Vagina (tissue), 2 donors: ENCODE results near the gene HMX3. TPM values are rescaled to one million over a fixed set of nuclear protein-coding genes. Genes with fewer than 3 reads are reported as not detected.

ENCODE experiments used
- DNase-seq, 2 donors: peaks; one replicate each; pipeline ENCODE4 v3.0.0-alpha.2; 2017; ENCODE audit errors: extremely low spot score in 2 of 2
- H3K27ac ChIP-seq: fragments of 200-600 bp; sonication (generic); one replicate; pipeline ENCODE4 v1.5.1; 2019
- H3K27me3 ChIP-seq: fragments of 200-600 bp; sonication (generic); one replicate; pipeline ENCODE4 v1.5.1; 2019
- H3K36me3 ChIP-seq, 2 donors: fragments of 200-600 bp; sonication (generic); one replicate each; pipeline ENCODE4 v1.5.1; 2017 to 2019
- H3K4me1 ChIP-seq: fragments of 200-600 bp; sonication (generic); one replicate; pipeline ENCODE4 v1.5.1; 2019
- H3K4me3 ChIP-seq, 2 donors: fragments of 200-600 bp; sonication (generic); 1 replicate in 1 of 2; 2 replicates in 1 of 2; pipeline ENCODE4 v1.5.1; 2016 to 2019
- H3K9me3 ChIP-seq: fragments of 200-600 bp; sonication (generic); one replicate; pipeline ENCODE4 v1.5.1; 2019
- CTCF ChIP-seq, 3 experiments: fragments of 450-650 bp in 2 of 3; fragments of 200-600 bp in 1 of 3; sonication (generic) in 1 of 3; IDR thresholded peaks; one replicate each; pipeline ENCODE4 v1.5.1; 2017 to 2019; ENCODE audit warnings: antibody characterized with exemption in 3 of 3, mild to moderate bottlenecking in 2 of 3, moderate library complexity in 2 of 3
- POLR2A ChIP-seq, 2 donors: fragments of 450-650 bp; IDR thresholded peaks; one replicate each; pipeline ENCODE4 v1.6.1; 2017; ENCODE audit warnings: antibody characterized with exemption in 2 of 2, mild to moderate bottlenecking in 2 of 2, moderate library complexity in 2 of 2
- POLR2AphosphoS5 ChIP-seq, 2 donors: sonication (generic); formaldehyde crosslinking; IDR thresholded peaks; one replicate each; pipeline ENCODE4 v1.9.0; 2017; ENCODE audit warnings: antibody characterized with exemption in 2 of 2, mild to moderate bottlenecking in 2 of 2, low read depth in 1 of 2; ENCODE audit not compliant: insufficient read depth in 1 of 2
- intact Hi-C: fragments of 100-400 bp; cut with DNase I; formaldehyde crosslinking; loops from one replicate; pipeline ENCODE4 v1.15.1; 2023
- total RNA-seq: library from RNA; depleted of rRNA; stranded (reverse); fragments of >200 nt; gene quantifications from one replicate; pipeline ENCODE4 v1.2.3, GENCODE V29; 2016

HMX3 gene
- total RNA-seq, 1 donor from 2014 or later: not detected

GRCh38 chr10:123158682-123159081 is 22.9 kb downstream of the HMX3 start:
- Histone ChIP-seq H3K4me1 (peaks cover 36% of the 10 kb centered on the region), H3K4me3 (no peak overlapping the region), H3K36me3 (peaks cover 0 to 61% of the 10 kb centered on the region in 2 donors), H3K27ac (no peak overlapping the region), H3K9me3 (no peaks in the 10 kb centered on the region), H3K27me3 (no peaks in the 10 kb centered on the region)
- TF ChIP-seq POLR2A (IDR thresholded peaks at IDR 0.05): no peak
- TF ChIP-seq POLR2AphosphoS5 (IDR thresholded peaks at IDR 0.05; ENCODE audit: insufficient read depth in 1 of 2, low read depth in 1 of 2): no peak
- no peak for TF ChIP-seq CTCF (IDR thresholded peaks at IDR 0.05)
- intact Hi-C loops: no loop called here
- DNase-seq: no peak

- Histone ChIP-seq H3K4me3 (no peak overlapping the region), H3K9me3 (no peaks in the 10 kb centered on the region), H3K36me3 (peaks cover 0 to 74% of the 10 kb centered on the region in 2 donors), H3K27me3 (no peaks in the 10 kb centered on the region), H3K4me1 (peaks cover 28% of the 10 kb centered on the region), H3K27ac (no peak overlapping the region)
- intact Hi-C loops: no loop called here
- TF ChIP-seq CTCF (IDR thresholded peaks at IDR 0.05): no peak
- TF ChIP-seq POLR2AphosphoS5 (IDR thresholded peaks at IDR 0.05; ENCODE audit: insufficient read depth in 1 of 2, low read depth in 1 of 2): no peak
- TF ChIP-seq POLR2A (IDR thresholded peaks at IDR 0.05): no peak
- no peak for DNase-seq
Observed at GRCh38 chr10:123160311-123160980, 24.7 kb downstream of the HMX3 start.

GRCh38 chr10:123164319-123164718 is 28.5 kb downstream of the HMX3 start:
- no peak for DNase-seq
- H3K4me1 ChIP-seq: no peaks in the 10 kb centered on the region
- no peak overlapping the region for H3K4me3 ChIP-seq
- H3K27ac ChIP-seq: no peak overlapping the region
- no peaks in the 10 kb centered on the region for H3K27me3 ChIP-seq
- H3K36me3 ChIP-seq: peaks cover 0 to 64% of the 10 kb centered on the region in 2 donors
- no peak for TF ChIP-seq POLR2A (IDR thresholded peaks at IDR 0.05)
- no peak for TF ChIP-seq CTCF (IDR thresholded peaks at IDR 0.05)
- TF ChIP-seq POLR2AphosphoS5 (IDR thresholded peaks at IDR 0.05; ENCODE audit: insufficient read depth in 1 of 2, low read depth in 1 of 2): no peak
- no peaks in the 10 kb centered on the region for H3K9me3 ChIP-seq
- intact Hi-C loops: no loop called here

GRCh38 chr10:123165445-123166072 is 29.8 kb downstream of the HMX3 start:
- DNase-seq: no peak
- intact Hi-C loops: no loop called here
- Histone ChIP-seq H3K27ac (no peak overlapping the region), H3K36me3 (peaks cover 0 to 59% of the 10 kb centered on the region in 2 donors), H3K27me3 (no peaks in the 10 kb centered on the region), H3K4me1 (no peaks in the 10 kb centered on the region), H3K9me3 (no peaks in the 10 kb centered on the region), H3K4me3 (no peak overlapping the region)
- TF ChIP-seq POLR2AphosphoS5 (IDR thresholded peaks at IDR 0.05; ENCODE audit: insufficient read depth in 1 of 2, low read depth in 1 of 2): no peak
- TF ChIP-seq POLR2A (IDR thresholded peaks at IDR 0.05): no peak
- TF ChIP-seq CTCF (IDR thresholded peaks at IDR 0.05): no peak

GRCh38 chr10:123166618-123167017 is 30.8 kb downstream of the HMX3 start:
- H3K27me3 ChIP-seq: no peaks in the 10 kb centered on the region
- H3K27ac ChIP-seq: no peak overlapping the region
- no peaks in the 10 kb centered on the region for H3K9me3 ChIP-seq
- TF ChIP-seq POLR2A (IDR thresholded peaks at IDR 0.05) (no peak), POLR2AphosphoS5 (IDR thresholded peaks at IDR 0.05; ENCODE audit: insufficient read depth in 1 of 2, low read depth in 1 of 2) (no peak), CTCF (IDR thresholded peaks at IDR 0.05) (no peak)
- DNase-seq: no peak
- H3K4me1 ChIP-seq: no peaks in the 10 kb centered on the region
- H3K4me3 ChIP-seq: no peak overlapping the region
- intact Hi-C loops: no loop called here
- H3K36me3 ChIP-seq: peaks cover 0 to 49% of the 10 kb centered on the region in 2 donors
